DMS79 (cell line): ENCODE measurements around the gene FBXO5.

ENCODE experiments used
- DNase-seq: peaks from one replicate; lab custom pipeline; 2025; lab: John Stamatoyannopoulos, UW

The FBXO5 gene

DNA sequence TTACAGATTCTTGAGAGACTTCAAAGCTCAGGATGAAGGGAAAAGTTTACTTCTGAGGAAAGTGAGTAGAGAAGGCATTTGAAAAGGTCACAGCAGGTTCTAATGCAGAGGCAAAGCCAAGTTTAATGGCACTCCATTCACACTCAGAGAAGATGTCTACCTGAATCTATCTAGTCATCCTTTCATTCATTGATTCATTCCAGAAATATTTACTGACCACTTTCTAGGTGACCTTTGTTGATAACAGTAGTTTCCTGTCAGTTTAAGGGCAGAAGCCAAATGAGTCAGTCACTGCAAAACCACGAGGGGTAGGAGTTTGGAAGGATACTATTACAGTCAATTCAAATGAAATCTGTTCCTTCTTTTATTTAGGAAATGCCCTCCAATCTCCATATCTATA lies 30.8 kb downstream of the FBXO5 start:
- no peak for DNase-seq

DNA sequence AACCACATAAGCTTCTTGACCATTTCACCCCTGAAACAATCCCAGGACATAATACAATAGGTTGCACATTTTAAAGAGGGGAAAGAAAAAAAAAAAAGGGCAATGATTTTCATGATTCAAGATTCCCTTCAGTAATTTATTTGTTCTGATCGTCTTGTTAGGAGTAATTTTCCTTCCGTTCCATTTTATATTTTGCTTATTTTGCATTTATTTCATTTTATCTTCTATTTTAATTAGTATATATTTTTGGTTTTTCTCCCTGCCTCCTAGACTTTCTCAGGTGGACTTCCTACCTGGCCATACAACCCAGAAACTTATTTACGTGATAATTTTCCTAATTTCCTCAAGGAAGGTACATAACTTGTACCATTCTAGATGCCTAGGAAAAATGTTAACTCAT lies 32.6 kb downstream of the FBXO5 start:
- DNase-seq, result no peak

DNA sequence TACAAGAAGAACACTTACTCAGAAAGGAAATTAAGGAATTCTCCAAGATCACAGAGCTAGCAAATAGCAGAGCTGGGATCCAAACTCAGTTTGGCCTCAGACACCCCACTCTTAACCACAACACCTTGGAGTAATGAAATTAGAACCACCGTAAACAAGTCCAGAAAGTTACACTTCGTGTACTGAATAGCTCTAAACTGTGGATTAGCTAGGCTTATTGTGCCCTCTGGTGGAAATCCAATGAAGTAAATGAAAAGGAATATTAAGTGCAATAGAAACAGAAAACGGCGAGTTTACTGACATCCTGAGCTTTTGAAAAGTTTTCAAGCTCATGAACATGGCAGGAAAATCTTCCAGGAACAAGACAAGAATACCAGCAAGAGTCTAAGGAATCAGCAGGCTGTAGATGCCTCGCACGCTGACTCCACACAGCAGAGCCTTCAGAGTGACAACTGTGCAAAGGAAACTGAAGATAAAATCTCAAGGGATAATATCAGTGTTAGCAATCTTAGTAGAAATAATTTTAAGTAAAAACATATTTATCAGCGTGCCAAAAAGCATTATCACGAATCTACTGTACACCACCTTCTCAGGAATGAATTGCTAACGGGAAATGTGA lies 34.6 kb downstream of the FBXO5 start:
- no peak for DNase-seq

- DNase-seq, result no peak
Observed at GRCh38 chr6:152946995-152947394, 35.8 kb downstream of the FBXO5 start.

GRCh38 chr6:152946484-152946883 lies 36.4 kb downstream of the FBXO5 start:
- DNase-seq, result no peak

- no peak for DNase-seq
Observed at GRCh38 chr6:152943260-152943897, 39.5 kb downstream of the FBXO5 start.

DNA sequence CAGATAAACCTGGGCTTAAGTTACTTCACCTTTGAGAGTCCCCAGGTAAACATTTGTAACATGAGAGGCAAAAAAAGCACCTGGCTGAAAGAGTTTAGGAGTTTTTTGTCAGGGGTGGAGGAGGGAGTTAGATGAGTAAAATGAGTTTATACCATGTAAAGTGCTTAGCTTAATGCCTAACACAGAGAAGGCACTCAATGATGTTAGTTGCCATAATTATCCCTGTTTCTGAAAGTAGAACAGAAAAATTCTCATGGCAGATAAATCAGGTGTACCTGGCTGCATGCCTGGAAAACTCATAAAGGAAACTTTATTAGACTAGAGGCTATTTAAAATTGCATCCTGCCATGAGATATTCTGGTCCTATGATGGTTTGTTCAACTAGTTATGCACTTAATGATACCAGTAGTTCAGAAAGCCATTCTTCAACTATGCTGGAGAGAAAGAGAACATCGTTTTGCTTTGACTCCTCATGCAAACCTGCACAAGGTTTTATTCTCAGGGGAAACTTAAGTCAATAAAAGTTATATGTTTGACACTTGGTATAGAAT lies 40.4 kb downstream of the FBXO5 start:
- no peak for DNase-seq

- DNase-seq, result no peak
Observed at GRCh38 chr6:152941746-152942145, 41.1 kb downstream of the FBXO5 start.

DNA sequence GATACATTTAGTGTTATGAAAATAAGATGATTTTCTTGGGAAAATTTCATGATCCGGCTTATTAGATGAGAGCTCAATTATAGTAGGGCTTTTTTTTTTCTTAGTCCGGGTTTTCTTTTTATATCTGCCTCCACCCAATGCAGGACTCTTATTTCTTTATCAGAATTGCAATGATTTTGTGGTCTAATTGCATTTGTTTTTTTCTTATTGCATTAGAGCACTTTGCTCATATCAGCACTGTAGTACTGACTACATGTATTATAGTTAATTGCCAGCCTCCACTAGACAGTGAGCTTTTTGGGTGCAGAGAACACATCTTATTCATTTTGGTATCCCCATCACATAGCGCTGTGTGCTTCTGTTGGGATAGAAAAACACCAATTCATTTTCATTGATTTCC lies 50.0 kb downstream of the FBXO5 start:
- DNase-seq, result no peak

- DNase-seq, result no peak
Observed at GRCh38 chr6:152922706-152923105, 60.1 kb downstream of the FBXO5 start.
